Right atrium auricular region (tissue), 2 donors: ENCODE results near the gene ZNF10. TPM values are rescaled to one million over a fixed set of nuclear protein-coding genes. Genes with fewer than 3 reads are reported as not detected.

ENCODE experiments used
- DNase-seq: peaks from one replicate; pipeline ENCODE4 v3.0.0-alpha.2; 2019; ENCODE audit warnings: low spot score
- H3K27ac ChIP-seq, 2 donors: fragments of 200-600 bp; sonication (generic); 1 replicate in 1 of 2; 2 replicates in 1 of 2; pipeline ENCODE4 v1.5.1; 2016 to 2019
- H3K27me3 ChIP-seq, 2 donors: fragments of 200-600 bp; sonication (generic); one replicate each; pipeline versions ENCODE4 v1.5.1 to v1.6.0; 2017 to 2019
- H3K36me3 ChIP-seq: fragments of 200-600 bp; sonication (generic); one replicate; pipeline ENCODE4 v1.5.1; 2016
- H3K4me1 ChIP-seq, 2 donors: fragments of 200-600 bp; sonication (generic); one replicate each; pipeline versions ENCODE4 v1.5.1 to v1.6.0; 2017 to 2019
- H3K4me3 ChIP-seq, 2 donors: fragments of 200-600 bp; sonication (generic); 1 replicate in 1 of 2; 2 replicates in 1 of 2; pipeline ENCODE4 v1.5.1; 2017 to 2019; ENCODE audit warnings: mild to moderate bottlenecking in 1 of 2, moderate library complexity in 1 of 2
- H3K9me3 ChIP-seq, 2 donors: fragments of 200-600 bp; sonication (generic); one replicate each; pipeline ENCODE4 v1.5.1; 2019
- CTCF ChIP-seq, 2 donors: fragments of 200-600 bp; sonication (generic); IDR thresholded peaks; one replicate each; pipeline ENCODE4 v1.5.1; 2019; ENCODE audit warnings: antibody characterized with exemption in 2 of 2
- total RNA-seq, 2 donors: library from RNA; depleted of rRNA; stranded (reverse); fragments of >200 nt; gene quantifications; one replicate each; pipeline ENCODE4 v1.1.0, GENCODE V29; 2016

Gene ZNF10
- total RNA-seq, 2 donors from 2014 or later = 6.8 to 9.8 TPM

GRCh38 chr12:133201888-133202287 is 71.5 kb downstream of the ZNF10 start:
- Histone ChIP-seq H3K9me3 (peaks cover 61 to 77% of the 10 kb centered on the region in 2 donors), H3K36me3 (peaks cover 42% of the 10 kb centered on the region), H3K4me3 (no peak overlapping the region), H3K27me3 (no peaks in the 10 kb centered on the region), H3K4me1 (no peaks in the 10 kb centered on the region), H3K27ac (no peak overlapping the region)
- no peak for DNase-seq
- no peak for TF ChIP-seq CTCF (IDR thresholded peaks at IDR 0.05)

GRCh38 chr12:133202493-133203343 is 72.3 kb downstream of the ZNF10 start:
- no peak for TF ChIP-seq CTCF (IDR thresholded peaks at IDR 0.05)
- Histone ChIP-seq H3K36me3 (peaks cover 41% of the 10 kb centered on the region), H3K27me3 (no peaks in the 10 kb centered on the region), H3K9me3 (peaks cover 68 to 83% of the 10 kb centered on the region in 2 donors), H3K4me1 (no peaks in the 10 kb centered on the region), H3K4me3 (no peak overlapping the region), H3K27ac (no peak overlapping the region)
- DNase-seq = no peak

GRCh38 chr12:133203344-133204263 is 73.2 kb downstream of the ZNF10 start:
- DNase-seq = no peak
- no peak overlapping the region for H3K4me3 ChIP-seq
- no peak overlapping the region for H3K27ac ChIP-seq
- H3K9me3 ChIP-seq = peaks cover 76 to 92% of the 10 kb centered on the region in 2 donors
- no peak for TF ChIP-seq CTCF (IDR thresholded peaks at IDR 0.05)
- no peaks in the 10 kb centered on the region for H3K27me3 ChIP-seq
- peaks cover 41% of the 10 kb centered on the region for H3K36me3 ChIP-seq
- H3K4me1 ChIP-seq = no peaks in the 10 kb centered on the region

GRCh38 chr12:133204264-133204603 is 73.8 kb downstream of the ZNF10 start:
- H3K4me3 ChIP-seq = no peak overlapping the region
- no peaks in the 10 kb centered on the region for H3K27me3 ChIP-seq
- DNase-seq = no peak
- peaks cover 41% of the 10 kb centered on the region for H3K36me3 ChIP-seq
- no peak for TF ChIP-seq CTCF (IDR thresholded peaks at IDR 0.05)
- peaks cover 78 to 98% of the 10 kb centered on the region in 2 donors for H3K9me3 ChIP-seq
- no peak overlapping the region for H3K27ac ChIP-seq
- no peaks in the 10 kb centered on the region for H3K4me1 ChIP-seq

GRCh38 chr12:133206390-133206789 is 76.0 kb downstream of the ZNF10 start:
- Histone ChIP-seq H3K4me3 (no peak overlapping the region), H3K36me3 (peaks cover 29% of the 10 kb centered on the region), H3K4me1 (no peaks in the 10 kb centered on the region), H3K27ac (no peak overlapping the region), H3K9me3 (peaks cover 85 to 100% of the 10 kb centered on the region in 2 donors), H3K27me3 (no peaks in the 10 kb centered on the region)
- DNase-seq = no peak
- no peak for TF ChIP-seq CTCF (IDR thresholded peaks at IDR 0.05)

Other genes with a start within 250 kb of the ZNF10 start
- 10 to 100 TPM; 13.6 to 13.8 TPM for gene CHFR, start 243.0 kb upstream of the ZNF10 start, total RNA-seq
- gene ZNF605, start 174.3 kb upstream of the ZNF10 start, total RNA-seq = 10 to 100 TPM in 1 of 2 donors, 1 to 10 TPM in 1; 3.3 to 11.7 TPM
- gene ZNF26, start 144.3 kb upstream of the ZNF10 start, total RNA-seq = 1 to 10 TPM; 2.2 to 6.6 TPM
- gene ZNF84, start 93.1 kb upstream of the ZNF10 start, total RNA-seq = 10 to 100 TPM in 1 of 2 donors, 1 to 10 TPM in 1; 8.5 to 10.1 TPM
- 1 to 10 TPM; 6.1 TPM for gene ZNF140, start 49.7 kb upstream of the ZNF10 start, total RNA-seq
- gene ZNF891, start 353 bp upstream of the ZNF10 start, total RNA-seq = 1 to 10 TPM in 1 of 2 donors, under 1 TPM in 1; 0.82 to 1.1 TPM
- 10 to 100 TPM in 1 of 2 donors, 1 to 10 TPM in 1; 6.5 to 10.6 TPM for gene ZNF268, start 50.9 kb downstream of the ZNF10 start, total RNA-seq
- gene ANHX, start 105.2 kb downstream of the ZNF10 start, total RNA-seq = not detected